ENCODE measurements around the gene AMZ1.
"Not testable (repeated sequence)": the region's sequence is repeated elsewhere in the genome, so short reads cannot be mapped to it uniquely, and the experiment has no call there.

AMZ1 gene

DNA sequence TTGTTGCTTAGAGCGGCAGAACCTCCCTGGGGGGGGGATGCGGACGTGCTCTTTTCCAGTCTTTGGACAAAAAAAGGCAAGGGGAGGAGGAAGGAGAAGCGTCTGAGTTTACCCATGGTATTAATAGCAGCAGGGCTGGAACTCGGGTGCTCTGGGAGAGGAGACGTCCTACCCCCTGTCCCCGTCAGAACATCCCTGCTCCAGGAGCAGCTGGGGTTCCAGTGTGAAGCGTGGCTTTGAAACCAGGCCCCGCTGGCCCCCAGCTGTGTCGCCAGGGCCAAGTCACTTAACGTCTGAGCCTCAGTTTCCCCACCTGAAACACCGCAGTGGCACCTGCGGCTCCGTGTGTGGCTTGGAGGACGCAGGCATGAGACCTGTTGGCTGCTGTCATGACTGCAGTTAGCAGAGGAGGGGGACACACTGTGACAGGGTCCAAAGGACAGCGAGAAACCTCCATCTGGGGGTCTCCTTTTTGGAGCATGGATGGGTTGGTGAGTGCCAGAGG lies 1.4 kb downstream of the AMZ1 start:
- FAIRE-seq (no peak), DNase-seq (ENCODE audit: insufficient read length, low spot score) (no peak)
- TF ChIP-seq, protein P1, sequence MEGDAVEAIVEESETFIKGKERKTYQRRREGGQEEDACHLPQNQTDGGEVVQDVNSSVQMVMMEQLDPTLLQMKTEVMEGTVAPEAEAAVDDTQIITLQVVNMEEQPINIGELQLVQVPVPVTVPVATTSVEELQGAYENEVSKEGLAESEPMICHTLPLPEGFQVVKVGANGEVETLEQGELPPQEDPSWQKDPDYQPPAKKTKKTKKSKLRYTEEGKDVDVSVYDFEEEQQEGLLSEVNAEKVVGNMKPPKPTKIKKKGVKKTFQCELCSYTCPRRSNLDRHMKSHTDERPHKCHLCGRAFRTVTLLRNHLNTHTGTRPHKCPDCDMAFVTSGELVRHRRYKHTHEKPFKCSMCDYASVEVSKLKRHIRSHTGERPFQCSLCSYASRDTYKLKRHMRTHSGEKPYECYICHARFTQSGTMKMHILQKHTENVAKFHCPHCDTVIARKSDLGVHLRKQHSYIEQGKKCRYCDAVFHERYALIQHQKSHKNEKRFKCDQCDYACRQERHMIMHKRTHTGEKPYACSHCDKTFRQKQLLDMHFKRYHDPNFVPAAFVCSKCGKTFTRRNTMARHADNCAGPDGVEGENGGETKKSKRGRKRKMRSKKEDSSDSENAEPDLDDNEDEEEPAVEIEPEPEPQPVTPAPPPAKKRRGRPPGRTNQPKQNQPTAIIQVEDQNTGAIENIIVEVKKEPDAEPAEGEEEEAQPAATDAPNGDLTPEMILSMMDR (IDR thresholded peaks at IDR 0.05; ENCODE audit: insufficient read depth, missing control alignments), result no peak

DNA sequence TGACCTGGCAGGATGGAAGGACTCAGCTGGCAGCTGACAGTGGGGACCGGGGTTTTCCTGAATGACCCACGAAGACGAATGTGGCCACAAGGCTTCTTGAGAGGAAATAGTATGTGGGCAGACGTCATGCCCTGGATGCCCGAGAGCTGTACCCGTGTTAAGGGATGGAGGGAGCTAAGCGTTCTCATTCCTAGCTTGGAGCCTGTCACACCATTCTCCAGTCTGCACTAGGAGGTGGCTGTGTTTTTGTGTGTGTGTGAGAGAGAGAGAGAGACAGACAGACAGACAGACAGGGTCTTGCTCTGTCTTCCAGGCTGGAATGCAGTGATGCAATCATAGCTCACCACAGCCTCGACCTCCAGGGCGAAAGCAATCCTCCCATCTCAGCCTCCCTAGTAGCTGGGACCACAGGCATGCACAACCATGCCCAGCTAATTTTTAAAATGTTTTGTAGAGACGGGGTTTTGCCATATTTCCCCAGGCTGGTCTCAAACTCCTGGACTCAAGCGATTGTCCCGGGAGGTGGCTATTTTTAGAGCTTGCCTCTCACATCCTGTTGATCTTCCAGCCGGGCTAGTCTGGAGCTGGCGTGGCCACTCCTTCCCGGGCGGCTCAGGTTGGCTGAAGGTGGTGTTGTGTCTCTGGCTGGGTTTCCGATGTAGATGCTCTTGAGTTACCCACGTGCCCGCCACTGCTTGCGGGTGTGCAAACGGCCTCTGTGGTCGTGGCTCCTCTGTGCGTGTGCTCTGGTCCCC lies 2.1 kb downstream of the AMZ1 start:
- DNase-seq (ENCODE audit: insufficient read length, low spot score) (no peak), FAIRE-seq (no peak)
- TF ChIP-seq, protein P1 (IDR thresholded peaks at IDR 0.05; ENCODE audit: insufficient read depth, missing control alignments), result no peak

GRCh38 chr7:2691011-2691707 lies 3.2 kb downstream of the AMZ1 start:
- no peak for FAIRE-seq
- no peak for DNase-seq (ENCODE audit: insufficient read length, low spot score)
- TF ChIP-seq, protein P1 (IDR thresholded peaks at IDR 0.05; ENCODE audit: insufficient read depth, missing control alignments), result no peak

DNA sequence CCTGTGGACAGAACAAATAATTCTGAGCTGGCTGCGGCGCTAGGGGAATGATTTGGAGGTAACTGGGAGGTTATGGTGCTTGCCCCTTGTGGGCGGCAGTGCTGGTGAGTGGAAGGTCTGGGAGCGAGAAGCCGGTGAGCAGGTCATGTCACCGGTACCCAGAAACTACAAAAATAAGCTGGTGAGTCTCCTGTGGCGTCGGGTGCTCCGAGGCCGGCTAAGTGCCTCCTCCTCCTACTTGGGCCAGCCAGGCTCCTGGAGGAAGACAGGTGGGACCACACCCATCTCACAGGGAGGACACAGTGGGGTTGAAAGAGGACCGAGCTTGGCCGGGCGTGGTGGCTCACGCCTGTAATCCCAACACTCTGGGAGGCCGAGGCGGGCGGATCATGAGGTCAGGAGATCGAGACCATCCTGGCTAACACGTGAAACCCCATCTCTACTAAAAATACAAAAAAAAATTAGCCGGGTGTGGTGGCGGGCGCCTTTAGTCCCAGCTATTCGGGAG lies 4.0 kb downstream of the AMZ1 start:
- FAIRE-seq; DNase-seq (ENCODE audit: insufficient read length, low spot score): not testable (repeated sequence)

GRCh38 chr7:2692543-2692942 lies 4.5 kb downstream of the AMZ1 start:
- TF ChIP-seq, protein P1 (IDR thresholded peaks at IDR 0.05; ENCODE audit: insufficient read depth, missing control alignments), result no peak
- DNase-seq (ENCODE audit: insufficient read length, low spot score) (no peak), FAIRE-seq (no peak)

GRCh38 chr7:2693420-2694121 lies 5.6 kb downstream of the AMZ1 start:
- FAIRE-seq; DNase-seq (ENCODE audit: insufficient read length, low spot score): not testable (repeated sequence)

DNA sequence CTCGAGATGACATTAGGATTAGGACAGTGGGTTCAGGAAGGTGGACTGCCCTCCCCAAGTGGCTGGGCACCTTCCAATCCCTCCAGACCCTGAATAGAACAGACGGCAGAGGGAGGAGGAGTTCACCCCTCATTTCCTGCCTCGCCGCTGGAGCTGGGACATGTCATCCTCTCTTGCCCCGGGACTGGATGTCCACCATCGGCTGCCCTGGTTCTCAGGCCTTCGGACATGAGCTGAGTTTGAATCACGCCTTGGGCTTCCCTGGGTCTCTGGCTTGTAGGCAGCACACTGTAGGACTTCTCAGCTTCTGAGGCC lies 6.1 kb downstream of the AMZ1 start:
- not testable (repeated sequence) for FAIRE-seq; DNase-seq (ENCODE audit: insufficient read length, low spot score)

DNA sequence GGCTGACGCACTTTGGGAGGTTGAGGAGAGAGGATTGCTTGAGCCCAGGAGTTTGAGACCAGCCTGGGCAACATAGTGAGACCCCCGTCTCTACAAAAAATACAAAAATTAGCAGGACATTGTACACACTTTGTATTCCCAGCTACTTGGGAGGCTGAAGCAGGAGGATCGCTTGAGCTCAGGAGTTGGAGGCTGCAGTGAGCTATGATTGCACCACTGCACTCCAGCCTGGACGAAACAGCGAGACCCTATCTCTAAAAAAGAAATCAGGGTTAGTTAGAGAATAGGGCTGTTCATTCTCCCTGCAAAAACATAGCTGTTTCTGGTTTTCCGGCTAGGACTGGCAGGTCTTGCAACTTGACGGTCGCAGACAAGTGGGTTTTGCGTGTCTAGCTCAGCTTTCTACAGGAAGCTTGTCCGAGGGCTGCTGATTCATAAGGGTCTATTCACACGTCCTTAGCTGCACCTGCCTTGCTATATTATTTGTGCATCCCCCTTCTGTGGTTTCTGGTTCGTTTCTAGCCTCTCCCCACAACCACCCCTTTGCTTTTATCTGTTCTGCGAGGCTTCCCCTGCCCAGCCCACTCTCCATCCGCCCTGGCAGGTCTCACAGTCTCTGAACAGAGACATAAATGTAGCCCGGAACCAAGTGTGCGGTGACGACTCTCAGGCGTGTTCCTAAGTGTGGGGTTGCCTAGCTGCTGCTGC lies 10.7 kb downstream of the AMZ1 start:
- DNase-seq (ENCODE audit: insufficient read length, low spot score), result no peak
- TF ChIP-seq, protein P1 (IDR thresholded peaks at IDR 0.05; ENCODE audit: insufficient read depth, missing control alignments), result no peak
- no peak for FAIRE-seq

All from D721Med (cell line).